Stimulated activated CD4-positive, alpha-beta T cell treated with anti-CD3 and anti-CD28 coated beads, TNF-alpha, amount 100 ng/mL, for 48 hours (primary cell): ENCODE results near the gene ICAM1.

Source experiments
- DNase-seq, 3 donors: peaks; one replicate each; pipeline ENCODE4 v3.0.0-alpha.2; 2020; ENCODE audit warnings: low read depth in 3 of 3

ICAM1 gene

GRCh38 chr19:10321417-10321797 lies 50.5 kb downstream of the ICAM1 start:
- no peak for DNase-seq

GRCh38 chr19:10321874-10322835 lies 51.2 kb downstream of the ICAM1 start:
- no peak for DNase-seq

GRCh38 chr19:10325732-10326131 lies 54.8 kb downstream of the ICAM1 start:
- DNase-seq, result no peak

GRCh38 chr19:10327793-10328192 lies 56.9 kb downstream of the ICAM1 start:
- DNase-seq, result no peak

GRCh38 chr19:10328558-10329429 lies 57.9 kb downstream of the ICAM1 start:
- no peak for DNase-seq

GRCh38 chr19:10329555-10329954 lies 58.6 kb downstream of the ICAM1 start:
- no peak for DNase-seq

- DNase-seq, result no peak
Observed at GRCh38 chr19:10332158-10332964, 61.4 kb downstream of the ICAM1 start.

- DNase-seq, result peak; percentile 96 to 99 (median 97)
Observed at GRCh38 chr19:10332965-10333757, 62.2 kb downstream of the ICAM1 start, which contains the start of gene RAVER1. Gene RAVER1 (minus strand): TSS chr19:10333529. CDS start chr19:10333507, 22 bp downstream.

- DNase-seq, result no peak
Observed at GRCh38 chr19:10333758-10334587, 63.1 kb downstream of the ICAM1 start.

GRCh38 chr19:10334588-10335351 lies 63.9 kb downstream of the ICAM1 start:
- peak; percentile 33 to 57 (median 37) for DNase-seq

GRCh38 chr19:10335352-10335985 lies 64.5 kb downstream of the ICAM1 start:
- DNase-seq, result no peak
